Measurements from ENCODE around the gene CNTNAP2.

Gene CNTNAP2

GRCh38 chr7:147411096-147411495, 1294.5 kb downstream of the CNTNAP2 start:
- Histone ChIP-seq H3K79me2 (ENCODE audit: insufficient read depth, low read depth) (no peaks in the 10 kb centered on the region), H3K36me3 (ENCODE audit: insufficient read depth) (no peaks in the 10 kb centered on the region), H3K9ac (no peak overlapping the region), H2AFZ (ENCODE audit: low read depth) (no peak overlapping the region), H3K27me3 (ENCODE audit: insufficient read depth, low read depth) (no peaks in the 10 kb centered on the region), H3K27ac (no peak overlapping the region), H3K4me1 (ENCODE audit: low read depth, poor library complexity, severe bottlenecking) (no peaks in the 10 kb centered on the region), H4K20me1 (ENCODE audit: insufficient read depth) (no peaks in the 10 kb centered on the region), H3K4me3 (IDR thresholded peaks at IDR 0.05; ENCODE audit: insufficient read depth, low read depth, low read length) (no peak overlapping the region), H3K4me2 (no peak overlapping the region)
- TF ChIP-seq CTCF (conservative IDR thresholded peaks at IDR 0.05; ENCODE audit: low read depth, low read length): no peak

DNA sequence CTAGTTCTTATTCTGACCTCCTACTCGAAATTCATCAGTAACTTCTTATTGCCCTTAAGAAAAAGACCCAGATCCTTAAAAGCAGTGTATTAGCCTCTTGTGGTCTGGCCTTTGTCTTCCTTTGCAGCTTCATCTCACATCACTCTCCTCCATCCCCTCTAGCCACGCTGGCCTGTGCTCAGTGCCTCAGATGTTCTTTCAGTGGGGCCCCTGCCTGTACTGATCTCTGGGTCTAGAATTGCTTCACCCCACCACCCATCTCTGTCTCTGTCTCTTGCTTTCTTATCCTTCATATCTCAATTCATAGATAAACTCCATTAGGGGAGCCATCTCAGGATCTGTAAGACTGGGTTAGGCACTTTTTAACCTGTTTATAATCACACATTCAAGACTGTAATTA, 1295.5 kb downstream of the CNTNAP2 start:
- Histone ChIP-seq H3K27me3 (ENCODE audit: insufficient read depth, low read depth) (no peaks in the 10 kb centered on the region), H3K4me2 (no peak overlapping the region), H3K4me1 (ENCODE audit: low read depth, poor library complexity, severe bottlenecking) (no peaks in the 10 kb centered on the region), H3K36me3 (ENCODE audit: insufficient read depth) (no peaks in the 10 kb centered on the region), H3K27ac (no peak overlapping the region), H3K4me3 (IDR thresholded peaks at IDR 0.05; ENCODE audit: insufficient read depth, low read depth, low read length) (no peak overlapping the region), H3K79me2 (ENCODE audit: insufficient read depth, low read depth) (no peaks in the 10 kb centered on the region), H4K20me1 (ENCODE audit: insufficient read depth) (no peaks in the 10 kb centered on the region), H3K9ac (no peak overlapping the region), H2AFZ (ENCODE audit: low read depth) (no peak overlapping the region)
- no peak for TF ChIP-seq CTCF (conservative IDR thresholded peaks at IDR 0.05; ENCODE audit: low read depth, low read length)

GRCh38 chr7:147412782-147413556, 1296.4 kb downstream of the CNTNAP2 start:
- H3K4me1 ChIP-seq (ENCODE audit: low read depth, poor library complexity, severe bottlenecking): no peaks in the 10 kb centered on the region
- no peaks in the 10 kb centered on the region for H4K20me1 ChIP-seq (ENCODE audit: insufficient read depth)
- no peak overlapping the region for H3K4me2 ChIP-seq
- TF ChIP-seq CTCF (conservative IDR thresholded peaks at IDR 0.05; ENCODE audit: low read depth, low read length): no peak
- no peak overlapping the region for H3K27ac ChIP-seq
- no peak overlapping the region for H3K4me3 ChIP-seq (IDR thresholded peaks at IDR 0.05; ENCODE audit: insufficient read depth, low read depth, low read length)
- H3K79me2 ChIP-seq (ENCODE audit: insufficient read depth, low read depth): no peaks in the 10 kb centered on the region
- H3K36me3 ChIP-seq (ENCODE audit: insufficient read depth): no peaks in the 10 kb centered on the region
- no peaks in the 10 kb centered on the region for H3K27me3 ChIP-seq (ENCODE audit: insufficient read depth, low read depth)
- H2AFZ ChIP-seq (ENCODE audit: low read depth): no peak overlapping the region
- no peak overlapping the region for H3K9ac ChIP-seq

- H3K9ac ChIP-seq: no peak overlapping the region
Measured at GRCh38 chr7:147413557-147413870, 1296.9 kb downstream of the CNTNAP2 start.

More at GRCh38 chr7:147413557-147413870, 1296.9 kb downstream of the CNTNAP2 start:
- Histone ChIP-seq H3K36me3 (ENCODE audit: insufficient read depth) (no peaks in the 10 kb centered on the region), H4K20me1 (ENCODE audit: insufficient read depth) (no peaks in the 10 kb centered on the region), H3K79me2 (ENCODE audit: insufficient read depth, low read depth) (no peaks in the 10 kb centered on the region), H3K27ac (no peak overlapping the region), H3K4me1 (ENCODE audit: low read depth, poor library complexity, severe bottlenecking) (no peaks in the 10 kb centered on the region), H3K27me3 (ENCODE audit: insufficient read depth, low read depth) (no peaks in the 10 kb centered on the region), H2AFZ (ENCODE audit: low read depth) (no peak overlapping the region), H3K4me3 (IDR thresholded peaks at IDR 0.05; ENCODE audit: insufficient read depth, low read depth, low read length) (no peak overlapping the region), H3K4me2 (no peak overlapping the region)
- no peak for TF ChIP-seq CTCF (conservative IDR thresholded peaks at IDR 0.05; ENCODE audit: low read depth, low read length)

All from KMS-11 (cell line).